Measurements from ENCODE around the gene ZNF483.
A peak's percentile ranks its signal among the peaks of the same experiment; 100 is the strongest.
"Not testable (repeated sequence)": the region's sequence is repeated elsewhere in the genome, so short reads cannot be mapped to it uniquely, and the experiment has no call there.

Gene ZNF483

GRCh38 chr9:111525056-111525977 is at the start of gene ZNF483:
TSS of gene ZNF483 (plus strand) at chr9:111525179. CDS start at chr9:111527396, 2,217 bp downstream.
- peak; percentile 91 for DNase-seq (ENCODE audit: low spot score)

- no peak for DNase-seq (ENCODE audit: low spot score)
Observed at GRCh38 chr9:111475195-111475594, 49.8 kb upstream of the ZNF483 start.

GRCh38 chr9:111477677-111478076 is 47.3 kb upstream of the ZNF483 start:
- no peak for DNase-seq (ENCODE audit: low spot score)

- peak; percentile 35 for DNase-seq (ENCODE audit: low spot score)
Observed at GRCh38 chr9:111481885-111482636, 42.9 kb upstream of the ZNF483 start.

GRCh38 chr9:111482694-111483438 is 42.1 kb upstream of the ZNF483 start:
- peak; percentile 84 for DNase-seq (ENCODE audit: low spot score)

- peak; percentile 85 for DNase-seq (ENCODE audit: low spot score)
Observed at GRCh38 chr9:111483439-111483857, 41.5 kb upstream of the ZNF483 start.

GRCh38 chr9:111483858-111484571 is 41.0 kb upstream of the ZNF483 start, which contains the start of gene ECPAS:
TSS of gene ECPAS (minus strand) at chr9:111484383. CDS start at chr9:111472918, 11,465 bp downstream.
- DNase-seq (ENCODE audit: low spot score) = peak; percentile 87

- DNase-seq (ENCODE audit: low spot score) = no peak
Observed at GRCh38 chr9:111484572-111484894, 40.4 kb upstream of the ZNF483 start.

- DNase-seq (ENCODE audit: low spot score) = not testable (repeated sequence)
Observed at GRCh38 chr9:111497196-111497595, 27.8 kb upstream of the ZNF483 start.

- DNase-seq (ENCODE audit: low spot score) = no peak
Observed at GRCh38 chr9:111501005-111501562, 23.9 kb upstream of the ZNF483 start.

- DNase-seq (ENCODE audit: low spot score) = no peak
Observed at GRCh38 chr9:111501648-111502047, 23.3 kb upstream of the ZNF483 start.

- no peak for DNase-seq (ENCODE audit: low spot score)
Observed at GRCh38 chr9:111502506-111502905, 22.5 kb upstream of the ZNF483 start.

GRCh38 chr9:111511581-111511980 is 13.4 kb upstream of the ZNF483 start:
- not testable (repeated sequence) for DNase-seq (ENCODE audit: low spot score)

GRCh38 chr9:111514967-111515366 is 10.0 kb upstream of the ZNF483 start:
- DNase-seq (ENCODE audit: low spot score) = no peak

- no peak for DNase-seq (ENCODE audit: low spot score)
Observed at GRCh38 chr9:111516061-111516465, 8.9 kb upstream of the ZNF483 start.

GRCh38 chr9:111524731-111525055 is 286 bp upstream of the ZNF483 start:
- DNase-seq (ENCODE audit: low spot score) = no peak

- no peak for DNase-seq (ENCODE audit: low spot score)
Observed at GRCh38 chr9:111527347-111527746, 2.4 kb downstream of the ZNF483 start.

GRCh38 chr9:111529787-111530186 is 4.8 kb downstream of the ZNF483 start:
- DNase-seq (ENCODE audit: low spot score) = no peak

GRCh38 chr9:111531716-111532115 is 6.7 kb downstream of the ZNF483 start:
- DNase-seq (ENCODE audit: low spot score) = no peak

- no peak for DNase-seq (ENCODE audit: low spot score)
Observed at GRCh38 chr9:111533099-111533790, 8.3 kb downstream of the ZNF483 start.

Measured in D341Med (cell line).